GM19238 (cell line): ENCODE measurements around the gene SPDYE2B.
A peak's percentile ranks its signal among the peaks of the same experiment; 100 is the strongest.
"Not testable (repeated sequence)": the region's sequence is repeated elsewhere in the genome, so short reads cannot be mapped to it uniquely, and the experiment has no call there.

Experiments
- DNase-seq: peaks from one replicate; pipeline ENCODE4 v3.0.0; 2011; ENCODE audit warnings: low spot score; ENCODE audit not compliant: insufficient read length

The SPDYE2B gene

GRCh38 chr7:102642691-102643090, 7.4 kb upstream of the SPDYE2B start, which contains the start of gene UPK3BL1:
TSS of gene UPK3BL1 (minus strand) at chr7:102642791. CDS start at chr7:102642741, 50 bp downstream.
- DNase-seq, result not testable (repeated sequence)

GRCh38 chr7:102643404-102643803, 6.7 kb upstream of the SPDYE2B start:
- not testable (repeated sequence) for DNase-seq

GRCh38 chr7:102647813-102648212, 2.3 kb upstream of the SPDYE2B start:
- DNase-seq, result not testable (repeated sequence)

DNA sequence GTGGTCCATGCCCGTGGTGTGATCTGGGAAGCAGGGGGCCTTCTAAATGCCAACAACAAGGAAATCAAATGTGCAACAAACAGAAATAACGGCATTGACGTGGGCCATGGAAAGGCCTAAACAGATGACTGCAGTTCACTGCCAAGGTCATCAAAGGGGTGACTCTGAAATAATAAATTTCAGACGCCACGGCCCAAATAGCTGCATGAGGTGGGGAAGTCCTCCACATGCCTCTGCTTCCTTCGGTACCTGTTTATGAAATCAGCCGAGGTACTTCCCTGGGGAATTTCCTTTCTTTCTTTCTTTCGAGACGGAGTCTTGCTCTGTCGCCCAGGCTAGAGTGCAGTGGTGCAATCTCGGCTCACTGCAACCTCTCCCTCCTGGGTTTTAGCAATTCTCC, 14.6 kb downstream of the SPDYE2B start:
- not testable (repeated sequence) for DNase-seq

DNA sequence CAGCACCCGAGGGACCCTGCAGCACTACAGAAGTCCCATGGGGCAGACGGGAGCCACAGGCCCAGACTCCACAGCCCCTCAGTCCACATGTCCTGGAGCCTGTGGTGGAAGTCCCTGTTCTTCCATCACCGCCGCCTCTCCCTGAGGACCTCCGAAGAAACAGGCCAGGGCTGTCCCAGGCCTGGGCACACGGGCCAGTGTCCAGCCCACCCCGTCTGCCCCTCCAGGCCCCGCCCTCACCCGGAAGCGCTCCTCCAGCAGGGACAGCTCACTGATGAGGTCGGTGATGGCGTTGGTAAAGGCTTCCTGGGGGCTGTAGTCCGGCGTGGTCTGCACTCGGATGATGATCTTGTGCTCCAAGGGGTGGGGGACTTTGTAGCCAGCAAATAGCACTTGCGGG, 16.7 kb downstream of the SPDYE2B start:
- not testable (repeated sequence) for DNase-seq

GRCh38 chr7:102667523-102667922, 17.4 kb downstream of the SPDYE2B start:
- DNase-seq, result not testable (repeated sequence)

DNA sequence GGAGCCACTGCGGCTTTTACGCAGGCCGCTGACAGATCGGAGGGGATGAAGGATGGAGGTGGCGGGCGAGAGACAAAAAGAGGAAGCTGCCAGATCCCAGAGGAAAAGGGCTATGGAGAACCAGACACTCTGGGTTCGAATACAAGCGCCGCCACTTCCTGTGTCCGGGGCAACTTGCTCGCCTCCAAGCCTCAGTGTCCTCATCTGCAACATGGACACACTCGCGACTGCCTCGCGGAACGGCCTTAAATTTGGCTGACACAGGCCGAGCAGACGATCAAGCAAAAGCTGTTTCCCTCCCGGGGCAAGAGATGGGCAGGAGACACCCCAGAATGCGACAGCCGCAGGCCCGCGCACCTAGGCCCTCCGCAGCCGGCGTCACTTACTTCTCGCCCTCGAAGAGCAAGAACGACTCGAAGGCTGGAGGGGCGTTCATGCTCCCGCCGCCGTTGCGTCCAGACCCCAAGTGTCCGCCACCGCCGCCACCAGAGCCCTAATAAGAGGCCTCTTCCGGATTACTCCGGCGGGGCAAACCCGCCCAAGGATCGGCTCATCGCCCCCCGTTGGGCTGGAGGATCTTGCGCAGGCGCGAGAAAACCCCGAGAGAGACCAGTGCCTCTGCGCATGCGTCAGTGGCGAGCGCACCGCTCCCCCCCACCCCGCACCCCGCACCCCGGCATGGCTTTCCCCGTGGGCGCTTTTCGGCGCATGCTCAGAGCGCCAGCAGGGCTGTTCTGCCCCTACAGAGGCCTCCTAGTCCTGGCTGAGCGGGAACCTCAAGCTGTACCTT, 21.2 kb downstream of the SPDYE2B start, which contains the start of gene POLR2J2:
Gene POLR2J2 (minus strand): TSS at position 498 of the 790 bp plus-strand sequence. CDS start 62 bp downstream, at position 436.
- DNase-seq, result peak; percentile 98

GRCh38 chr7:102671956-102672307, 21.8 kb downstream of the SPDYE2B start:
- not testable (repeated sequence) for DNase-seq

GRCh38 chr7:102673447-102674067, 23.4 kb downstream of the SPDYE2B start:
- DNase-seq, result not testable (repeated sequence)

DNA sequence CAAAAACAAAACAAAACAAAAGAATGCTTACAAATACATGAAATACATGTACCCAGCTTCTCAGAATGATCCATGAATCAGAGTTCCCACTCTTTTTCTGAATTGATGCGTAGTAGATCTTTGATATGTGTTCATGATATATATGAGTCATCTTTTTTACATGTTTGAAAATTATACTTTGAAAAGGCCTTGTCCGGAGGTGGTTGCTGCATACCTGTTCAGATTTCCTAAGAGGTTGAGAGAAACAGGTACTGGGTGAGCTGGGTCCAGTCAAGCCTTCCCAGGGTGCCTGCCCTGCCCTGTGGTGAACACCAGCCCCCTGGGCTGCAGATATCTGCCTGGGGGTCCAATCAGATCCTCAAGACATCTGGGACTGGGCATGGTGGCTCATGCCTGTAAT, 25.4 kb downstream of the SPDYE2B start:
- DNase-seq, result not testable (repeated sequence)

- DNase-seq, result not testable (repeated sequence)
Observed at GRCh38 chr7:102680780-102681179, 30.7 kb downstream of the SPDYE2B start.

DNA sequence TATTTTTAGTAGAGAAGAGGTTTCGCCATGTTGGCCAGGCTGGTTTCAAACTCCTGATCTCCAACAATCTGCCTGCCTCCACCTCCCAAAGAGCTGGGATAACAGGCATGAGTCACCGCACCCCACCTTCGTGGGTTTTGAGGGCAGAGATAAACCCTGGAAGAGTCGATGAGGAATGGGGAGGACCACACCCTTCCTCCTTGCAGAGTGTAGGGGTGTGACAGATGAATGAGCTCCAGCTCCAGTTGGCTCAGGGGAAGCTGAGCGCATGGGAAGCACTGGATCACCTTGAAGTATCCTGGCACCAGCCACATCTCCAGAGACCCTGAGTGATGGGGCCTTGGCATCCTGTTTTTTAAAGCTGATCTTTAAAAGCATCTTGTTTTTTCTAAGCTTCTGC, 32.4 kb downstream of the SPDYE2B start:
- not testable (repeated sequence) for DNase-seq

- DNase-seq, result not testable (repeated sequence)
Observed at GRCh38 chr7:102688299-102689036, 38.3 kb downstream of the SPDYE2B start.

DNA sequence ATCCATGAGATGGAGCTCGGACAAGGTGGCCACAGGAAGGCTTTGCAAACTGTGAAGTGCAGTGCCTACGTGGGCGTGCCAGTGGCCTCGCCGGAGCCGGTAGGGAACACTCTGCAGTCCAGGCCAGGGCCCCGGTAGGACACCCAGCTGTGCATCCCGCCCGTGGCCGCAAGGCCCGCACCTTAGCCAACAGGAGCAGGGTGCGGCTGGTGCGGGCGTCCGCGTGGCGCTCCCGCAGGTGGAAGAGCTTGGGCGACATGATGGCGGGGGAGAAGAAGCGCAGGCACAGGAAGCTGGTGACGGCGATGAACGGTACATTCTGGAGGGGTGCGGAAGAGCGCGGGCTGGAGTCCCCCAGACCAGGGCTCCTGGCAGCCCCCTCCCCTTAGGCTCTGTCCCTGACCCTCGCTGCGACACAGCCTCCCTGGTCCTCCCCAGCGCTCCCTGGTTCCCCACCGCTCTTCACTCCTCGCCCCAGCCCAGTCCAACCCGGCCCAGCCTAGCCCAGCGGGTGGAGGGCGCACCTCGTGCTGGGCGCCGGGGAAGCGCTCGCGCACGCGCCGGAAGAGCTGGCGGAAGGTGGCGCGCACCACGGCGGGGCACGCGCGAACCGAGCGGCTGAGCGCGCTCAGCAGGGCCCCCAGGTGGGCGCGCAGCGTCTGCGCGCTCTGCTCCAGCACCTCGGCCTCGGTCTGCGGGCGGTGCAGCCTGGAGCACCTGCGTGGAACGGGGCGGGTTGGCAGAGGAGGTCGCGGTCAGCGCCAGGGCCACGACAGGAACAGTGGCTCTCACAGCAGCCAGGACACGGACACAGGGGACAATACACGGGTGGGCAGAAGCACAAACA, 39.5 kb downstream of the SPDYE2B start:
- DNase-seq, result not testable (repeated sequence)

GRCh38 chr7:102690602-102691001, 40.5 kb downstream of the SPDYE2B start:
- DNase-seq, result not testable (repeated sequence)

- DNase-seq, result not testable (repeated sequence)
Observed at GRCh38 chr7:102694008-102694407, 43.9 kb downstream of the SPDYE2B start.

DNA sequence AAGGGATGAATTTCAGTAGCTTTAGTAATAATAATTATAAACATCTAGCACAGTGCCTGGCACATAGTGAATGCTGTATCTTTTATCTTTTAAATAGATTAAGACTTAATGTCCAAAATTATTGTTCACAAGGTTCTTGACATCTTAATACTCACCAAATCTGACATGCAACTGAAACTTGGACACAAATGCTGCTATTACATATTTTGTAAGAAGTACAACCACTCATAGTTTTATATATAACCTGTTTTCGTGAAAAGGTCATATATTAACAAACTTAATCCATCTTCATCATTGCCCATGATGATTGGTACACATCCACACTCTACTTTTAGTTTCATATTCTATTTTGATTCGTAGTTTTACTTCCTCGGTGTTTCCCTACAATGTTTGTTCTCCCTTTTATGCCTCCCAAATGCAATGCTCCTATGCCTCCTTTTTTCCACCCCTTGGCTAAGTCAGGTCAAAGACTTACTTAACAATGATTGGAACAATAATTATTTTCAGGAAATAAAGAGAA, 45.0 kb downstream of the SPDYE2B start:
- not testable (repeated sequence) for DNase-seq

DNA sequence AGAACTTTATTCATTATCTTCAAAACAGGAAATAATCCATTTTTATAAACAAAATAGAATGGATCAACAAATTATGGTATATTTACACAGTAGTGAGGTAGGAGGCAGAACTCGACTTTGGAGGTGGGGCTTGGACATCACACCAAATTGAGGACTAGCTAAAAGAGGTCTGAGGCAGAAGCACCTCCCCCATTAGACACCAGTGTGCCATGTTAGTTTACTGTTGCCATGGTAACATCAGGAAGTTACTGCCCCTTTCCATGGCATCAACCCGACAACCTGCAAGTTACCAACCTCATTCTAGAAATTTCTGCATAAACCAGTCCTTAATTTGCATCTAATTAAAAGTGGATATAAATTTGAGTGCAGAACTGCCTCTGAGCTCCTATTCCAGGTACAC, 45.9 kb downstream of the SPDYE2B start:
- DNase-seq, result not testable (repeated sequence)

DNA sequence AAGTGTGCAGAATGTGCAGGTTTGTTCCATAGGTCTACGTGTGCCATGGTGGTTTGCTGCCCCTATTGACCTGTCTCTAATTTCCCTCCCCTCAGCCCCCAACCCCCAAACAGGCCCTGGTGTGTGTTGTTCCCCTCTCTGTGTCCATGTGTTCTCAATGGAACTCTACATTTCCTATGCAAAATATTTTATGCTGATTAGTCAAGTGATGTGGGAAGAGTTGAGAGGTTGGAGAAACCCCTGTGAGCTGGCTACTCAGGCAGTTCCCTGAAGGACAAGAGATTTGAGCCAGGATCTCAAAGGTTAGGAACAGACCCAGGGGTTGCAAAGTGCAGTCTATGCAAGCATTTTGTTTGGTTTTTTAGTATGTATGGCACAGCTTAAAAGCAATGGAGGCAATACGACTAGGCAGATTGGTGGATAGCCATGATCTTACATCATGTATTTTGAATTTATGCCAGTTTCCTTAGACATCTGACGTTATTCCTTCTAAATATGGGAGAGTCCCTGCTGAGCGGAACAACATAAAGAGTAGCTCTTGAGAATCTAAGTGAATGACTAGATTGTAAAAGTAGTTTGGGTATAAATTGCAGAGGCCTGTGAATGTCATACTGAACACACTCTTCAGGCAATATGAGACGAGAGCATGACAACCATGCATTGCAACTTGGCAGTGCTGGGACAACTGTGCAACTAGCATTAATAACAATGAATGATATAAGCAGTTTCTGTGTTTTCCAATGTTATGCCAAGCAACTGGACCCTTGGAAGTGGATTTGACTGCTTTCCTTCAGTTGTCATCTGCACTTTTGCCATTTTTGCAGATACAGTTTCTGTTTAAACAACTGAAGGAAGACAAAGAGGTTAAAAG, 47.8 kb downstream of the SPDYE2B start:
- DNase-seq, result not testable (repeated sequence)
